GM23338 (cell line): ENCODE data around the gene TPRG1. TPM values are rescaled to one million over a fixed set of nuclear protein-coding genes. Genes with fewer than 3 reads are reported as not detected.
"Not testable (repeated sequence)": the region's sequence is repeated elsewhere in the genome, so short reads cannot be mapped to it uniquely, and the experiment has no call there.

ENCODE experiments used
- ATAC-seq: fragments of 200-7000 bp; cut with Tn5 transposase; 3 replicates; pipeline ENCODE4 v1.9.1; 2020
- DNase-seq: peaks from one replicate; pipeline ENCODE4 v3.0.0-alpha.2; 2015; ENCODE audit warnings: low spot score
- H2AFZ ChIP-seq: fragments of 200-600 bp; sonication (generic); 2 replicates; pipeline ENCODE4 v1.8.0; 2016; ENCODE audit warnings: antibody characterized with exemption, mild to moderate bottlenecking, moderate library complexity
- H3F3A ChIP-seq: fragments of 200-600 bp; sonication (generic); replicated peaks from 2 replicates; pipeline ENCODE4 v1.8.0; 2017; ENCODE audit warnings: antibody characterized with exemption, mixed run types, low read depth
- H3K27ac ChIP-seq: fragments of 200-600 bp; sonication (generic); 2 replicates; pipeline ENCODE4 v1.6.1; 2016; ENCODE audit warnings: low read depth
- H3K27me3 ChIP-seq: fragments of 200-600 bp; sonication (generic); 2 replicates; pipeline ENCODE4 v1.8.0; 2016; ENCODE audit warnings: mild to moderate bottlenecking, mixed run types, moderate library complexity; ENCODE audit not compliant: insufficient read depth
- H3K36me3 ChIP-seq: fragments of 200-600 bp; sonication (generic); 2 replicates; pipeline ENCODE4 v1.8.0; 2016; ENCODE audit warnings: mild to moderate bottlenecking; ENCODE audit not compliant: insufficient read depth
- H3K4me1 ChIP-seq: fragments of 200-600 bp; sonication (generic); 2 replicates; pipeline ENCODE4 v1.8.0; 2016; ENCODE audit warnings: mild to moderate bottlenecking, moderate library complexity; ENCODE audit not compliant: insufficient read depth
- H3K4me2 ChIP-seq: fragments of 200-600 bp; sonication (generic); 2 replicates; pipeline ENCODE4 v1.7.1; 2017; ENCODE audit warnings: mixed run types
- H3K4me3 ChIP-seq: fragments of 200-600 bp; sonication (generic); 2 replicates; pipeline ENCODE4 v1.6.1; 2016; ENCODE audit warnings: mixed run types
- H3K79me2 ChIP-seq: fragments of 200-600 bp; sonication (generic); replicated peaks from 2 replicates; pipeline ENCODE4 v1.8.0; 2017; ENCODE audit warnings: mild to moderate bottlenecking; ENCODE audit not compliant: insufficient read depth
- H3K9me2 ChIP-seq: fragments of 200-600 bp; sonication (generic); 2 replicates; pipeline ENCODE4 v1.8.0; 2017; ENCODE audit not compliant: insufficient read depth
- H4K20me1 ChIP-seq: fragments of 200-600 bp; sonication (generic); replicated peaks from 2 replicates; pipeline ENCODE4 v1.8.0; 2017; ENCODE audit warnings: mild to moderate bottlenecking; ENCODE audit not compliant: insufficient read depth
- H3K27ac Mint-ChIP-seq: 2 replicates; pipeline ENCODE4 v1.8.0; 2020; ENCODE audit warnings: inconsistent platforms, mild to moderate bottlenecking, moderate library complexity, mixed read lengths
- H3K27me3 Mint-ChIP-seq: 3 replicates; pipeline ENCODE4 v1.8.0; 2022; ENCODE audit warnings: low read depth, mild to moderate bottlenecking, moderate library complexity, mixed read lengths, inconsistent platforms; ENCODE audit not compliant: insufficient read depth, poor library complexity
- H3K36me3 Mint-ChIP-seq: 3 replicates; pipeline ENCODE4 v1.8.0; 2021; ENCODE audit warnings: low read depth, mild to moderate bottlenecking, inconsistent platforms, moderate library complexity, mixed read lengths
- H3K4me1 Mint-ChIP-seq: 3 replicates; pipeline ENCODE4 v1.8.0; 2020; ENCODE audit warnings: mild to moderate bottlenecking, inconsistent platforms, mixed read lengths
- H3K4me3 Mint-ChIP-seq: 3 replicates; pipeline ENCODE4 v1.8.0; 2021; ENCODE audit warnings: moderate library complexity, mild to moderate bottlenecking, inconsistent platforms, mixed read lengths
- H3K9me3 Mint-ChIP-seq: 3 replicates; pipeline ENCODE4 v1.8.0; 2020; ENCODE audit warnings: moderate library complexity, mild to moderate bottlenecking, inconsistent platforms, mixed read lengths
- CREB1 ChIP-seq: fragments of 250-450 bp; sonication (Bioruptor Pico); IDR thresholded peaks from 2 replicates; pipeline ENCODE4 v1.5.0; 2020; ENCODE audit warnings: low read depth, mild to moderate bottlenecking, moderate library complexity
- EZH2 ChIP-seq: fragments of 200-600 bp; sonication (generic); IDR thresholded peaks from one replicate; pipeline ENCODE4 v1.8.0; 2017; ENCODE audit warnings: antibody characterized with exemption, mild to moderate bottlenecking, low read depth; ENCODE audit not compliant: unreplicated experiment
- EZH2phosphoT487 ChIP-seq: fragments of 200-600 bp; sonication (generic); IDR thresholded peaks from one replicate; pipeline ENCODE4 v1.8.1; 2018; ENCODE audit warnings: antibody characterized with exemption; ENCODE audit not compliant: unreplicated experiment
- JUNB ChIP-seq: IDR thresholded peaks from one replicate; pipeline ENCODE4 v1.6.1; 2016; ENCODE audit warnings: antibody characterized with exemption; ENCODE audit not compliant: unreplicated experiment
- NANOG ChIP-seq: IDR thresholded peaks from 2 replicates; pipeline ENCODE4 v1.6.1; 2016; ENCODE audit warnings: antibody characterized with exemption, borderline replicate concordance
- POLR2AphosphoS5 ChIP-seq: IDR thresholded peaks from 2 replicates; pipeline ENCODE4 v1.6.1; 2016; ENCODE audit warnings: antibody characterized with exemption, low read depth
- STAT1 ChIP-seq: IDR thresholded peaks from one replicate; pipeline ENCODE4 v1.6.1; 2016; ENCODE audit warnings: antibody characterized with exemption; ENCODE audit not compliant: unreplicated experiment
- ZNF114 ChIP-seq: fragments of 250-450 bp; sonication (Bioruptor Pico); IDR thresholded peaks from 2 replicates; pipeline ENCODE4 v1.5.0; 2020; ENCODE audit warnings: mild to moderate bottlenecking, moderate library complexity
- ZNF331 ChIP-seq: fragments of 250-450 bp; sonication (Bioruptor Pico); IDR thresholded peaks from 2 replicates; pipeline ENCODE4 v1.5.0; 2020; ENCODE audit warnings: low read depth, mild to moderate bottlenecking, moderate library complexity
- polyA plus RNA-seq: library from polyadenylated mRNA; unstranded; fragments of >200 nt; fragmentation: Nextera tagmentation; extraction: Ambion mirVana; gene quantifications from 2 replicates; pipeline ENCODE4 v1.2.1, GENCODE V29; 2016
- total RNA-seq: library from RNA; depleted of rRNA; stranded (reverse); fragments of >200 nt; shearing (Covaris generic); gene quantifications from 2 replicates; pipeline ENCODE4 v1.2.3, GENCODE V29; 2014
- TF ChIP-seq, protein P1 (sequence below): IDR thresholded peaks from 2 replicates; pipeline ENCODE4 v1.6.1; 2016; ENCODE audit warnings: antibody characterized with exemption
- TF ChIP-seq, protein P2 (sequence below): IDR thresholded peaks from one replicate; pipeline ENCODE4 v1.6.1; 2018; ENCODE audit warnings: antibody characterized with exemption; ENCODE audit not compliant: unreplicated experiment
- TF ChIP-seq, protein P3 (sequence below), 2 experiments: fragments of 200-600 bp in 1 of 2; sonication (generic) in 1 of 2; conservative IDR thresholded peaks; 2 replicates each; pipeline versions ENCODE4 v1.5.1 to v1.6.1; 2016 to 2017; ENCODE audit warnings: antibody characterized with exemption in 2 of 2, low read depth in 2 of 2, mild to moderate bottlenecking in 2 of 2, moderate library complexity in 1 of 2

The TPRG1 gene
- total and polyA plus RNA-seq, 2 experiments from 2014 or later, result 0.74 to 1.7 TPM

DNA sequence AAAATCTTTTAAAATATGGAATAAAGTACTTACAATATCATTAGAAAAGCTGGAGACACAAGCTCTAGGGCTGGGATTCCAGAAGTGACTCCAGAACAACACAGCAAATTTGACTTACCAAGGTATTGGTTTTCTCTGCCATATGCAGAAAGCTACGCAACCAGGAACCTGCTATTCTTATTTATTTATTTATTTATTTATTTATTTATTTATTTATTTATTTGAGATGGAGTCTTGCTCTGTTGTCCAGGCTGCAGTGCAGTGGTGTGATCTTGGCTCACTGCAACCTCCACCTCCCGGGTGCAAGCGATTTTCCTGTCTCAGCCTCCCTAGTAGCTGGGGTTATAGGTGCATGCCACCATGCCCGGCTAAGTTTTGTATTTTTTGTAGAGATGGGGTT lies 157.9 kb downstream of the TPRG1 start:
- H3K36me3 Mint-ChIP-seq, DNase-seq, H3K27ac Mint-ChIP-seq, H3K4me3 ChIP-seq, H3K4me1 ChIP-seq, H3K4me2 ChIP-seq, H3K79me2 ChIP-seq, H2AFZ ChIP-seq, H3K36me3 ChIP-seq, ATAC-seq, H3K27me3 Mint-ChIP-seq, H3K9me2 ChIP-seq, H3K4me3 Mint-ChIP-seq, H3K9me3 Mint-ChIP-seq, H3K4me1 Mint-ChIP-seq, H3F3A ChIP-seq, H3K27me3 ChIP-seq, H4K20me1 ChIP-seq, H3K27ac ChIP-seq: not testable (repeated sequence)

DNA sequence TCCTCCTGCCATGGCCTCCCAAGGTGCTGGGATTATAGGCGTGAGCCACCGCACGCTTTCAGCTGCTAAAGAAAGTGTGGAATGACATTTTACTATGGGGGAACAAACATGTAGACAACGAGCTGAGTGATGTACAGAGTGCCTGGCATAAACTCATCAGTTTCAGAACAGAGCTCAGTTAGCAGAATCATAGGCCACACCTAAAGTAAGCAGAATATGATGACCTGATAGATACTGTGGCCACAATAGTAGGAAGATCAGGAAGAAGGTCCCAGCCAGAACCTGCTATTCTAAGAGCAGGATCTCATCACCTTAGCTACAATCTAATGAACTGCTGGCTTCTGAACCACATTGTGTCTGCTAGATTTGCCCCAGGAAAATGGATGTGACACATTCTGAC lies 158.3 kb downstream of the TPRG1 start:
- H3K27ac ChIP-seq, result no peak overlapping the region
- Mint-ChIP-seq H3K36me3 (no peaks in the 10 kb centered on the region), H3K4me1 (no peaks in the 10 kb centered on the region; the same call in 2 of the 3 replicates), H3K27me3 (peaks cover 1% of the 10 kb centered on the region), H3K4me3 (no peak overlapping the region), H3K27ac (no peak overlapping the region), H3K9me3 (no peaks in the 10 kb centered on the region)
- no peaks in the 10 kb centered on the region for H3K9me2 ChIP-seq
- no peaks in the 10 kb centered on the region; the same call in 1 of the 2 replicates for H4K20me1 ChIP-seq
- H3K4me3 ChIP-seq, result no peak overlapping the region
- no peaks in the 10 kb centered on the region for H3K79me2 ChIP-seq
- H3K4me2 ChIP-seq, result no peak overlapping the region
- H2AFZ ChIP-seq, result no peak overlapping the region
- TF ChIP-seq STAT1 (no peak), POLR2AphosphoS5 (no peak), NANOG (no peak), EZH2phosphoT487 (no peak)
- TF ChIP-seq, protein P1, sequence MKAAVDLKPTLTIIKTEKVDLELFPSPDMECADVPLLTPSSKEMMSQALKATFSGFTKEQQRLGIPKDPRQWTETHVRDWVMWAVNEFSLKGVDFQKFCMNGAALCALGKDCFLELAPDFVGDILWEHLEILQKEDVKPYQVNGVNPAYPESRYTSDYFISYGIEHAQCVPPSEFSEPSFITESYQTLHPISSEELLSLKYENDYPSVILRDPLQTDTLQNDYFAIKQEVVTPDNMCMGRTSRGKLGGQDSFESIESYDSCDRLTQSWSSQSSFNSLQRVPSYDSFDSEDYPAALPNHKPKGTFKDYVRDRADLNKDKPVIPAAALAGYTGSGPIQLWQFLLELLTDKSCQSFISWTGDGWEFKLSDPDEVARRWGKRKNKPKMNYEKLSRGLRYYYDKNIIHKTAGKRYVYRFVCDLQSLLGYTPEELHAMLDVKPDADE, result no peak
- DNase-seq (no peak), ATAC-seq (no peak)
- no peaks in the 10 kb centered on the region for H3K27me3 ChIP-seq
- H3F3A ChIP-seq, result no peaks in the 10 kb centered on the region
- H3K36me3 ChIP-seq, result no peaks in the 10 kb centered on the region
- no peaks in the 10 kb centered on the region for H3K4me1 ChIP-seq

DNA sequence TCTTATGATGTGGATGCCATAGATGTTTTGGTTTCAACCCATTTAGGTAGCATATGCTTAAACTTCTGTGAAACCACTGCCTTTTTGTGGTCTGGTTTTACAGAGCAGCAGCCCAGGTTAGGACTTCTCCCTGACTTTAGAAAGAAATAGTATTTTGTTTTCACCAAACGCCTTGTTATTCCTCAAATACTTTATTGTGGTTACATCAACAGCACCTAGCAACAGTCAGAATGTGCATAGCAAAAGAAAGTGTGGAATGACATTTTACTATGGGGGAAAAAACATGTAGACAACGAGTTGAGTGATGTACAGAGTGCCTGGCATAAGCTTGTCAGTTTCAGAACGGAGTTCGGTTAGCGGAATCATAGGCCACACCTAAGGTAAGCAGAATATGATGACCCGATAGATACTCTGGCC lies 159.2 kb downstream of the TPRG1 start:
- Histone ChIP-seq H3K79me2 (no peaks in the 10 kb centered on the region), H3K27ac (no peak overlapping the region), H3K9me2 (no peaks in the 10 kb centered on the region), H3K4me2 (no peak overlapping the region), H3K36me3 (no peaks in the 10 kb centered on the region), H3K4me3 (no peak overlapping the region), H3F3A (no peaks in the 10 kb centered on the region), H4K20me1 (no peaks in the 10 kb centered on the region; the same call in 1 of the 2 replicates), H2AFZ (no peak overlapping the region; the same call in 1 of the 2 replicates), H3K27me3 (no peaks in the 10 kb centered on the region), H3K4me1 (no peaks in the 10 kb centered on the region)
- Mint-ChIP-seq H3K27me3 (peaks cover 1% of the 10 kb centered on the region), H3K36me3 (no peaks in the 10 kb centered on the region), H3K27ac (no peak overlapping the region), H3K4me3 (no peak overlapping the region), H3K4me1 (no peaks in the 10 kb centered on the region), H3K9me3 (no peaks in the 10 kb centered on the region)
- DNase-seq (no peak), ATAC-seq (no peak)
- TF ChIP-seq, protein P2, sequence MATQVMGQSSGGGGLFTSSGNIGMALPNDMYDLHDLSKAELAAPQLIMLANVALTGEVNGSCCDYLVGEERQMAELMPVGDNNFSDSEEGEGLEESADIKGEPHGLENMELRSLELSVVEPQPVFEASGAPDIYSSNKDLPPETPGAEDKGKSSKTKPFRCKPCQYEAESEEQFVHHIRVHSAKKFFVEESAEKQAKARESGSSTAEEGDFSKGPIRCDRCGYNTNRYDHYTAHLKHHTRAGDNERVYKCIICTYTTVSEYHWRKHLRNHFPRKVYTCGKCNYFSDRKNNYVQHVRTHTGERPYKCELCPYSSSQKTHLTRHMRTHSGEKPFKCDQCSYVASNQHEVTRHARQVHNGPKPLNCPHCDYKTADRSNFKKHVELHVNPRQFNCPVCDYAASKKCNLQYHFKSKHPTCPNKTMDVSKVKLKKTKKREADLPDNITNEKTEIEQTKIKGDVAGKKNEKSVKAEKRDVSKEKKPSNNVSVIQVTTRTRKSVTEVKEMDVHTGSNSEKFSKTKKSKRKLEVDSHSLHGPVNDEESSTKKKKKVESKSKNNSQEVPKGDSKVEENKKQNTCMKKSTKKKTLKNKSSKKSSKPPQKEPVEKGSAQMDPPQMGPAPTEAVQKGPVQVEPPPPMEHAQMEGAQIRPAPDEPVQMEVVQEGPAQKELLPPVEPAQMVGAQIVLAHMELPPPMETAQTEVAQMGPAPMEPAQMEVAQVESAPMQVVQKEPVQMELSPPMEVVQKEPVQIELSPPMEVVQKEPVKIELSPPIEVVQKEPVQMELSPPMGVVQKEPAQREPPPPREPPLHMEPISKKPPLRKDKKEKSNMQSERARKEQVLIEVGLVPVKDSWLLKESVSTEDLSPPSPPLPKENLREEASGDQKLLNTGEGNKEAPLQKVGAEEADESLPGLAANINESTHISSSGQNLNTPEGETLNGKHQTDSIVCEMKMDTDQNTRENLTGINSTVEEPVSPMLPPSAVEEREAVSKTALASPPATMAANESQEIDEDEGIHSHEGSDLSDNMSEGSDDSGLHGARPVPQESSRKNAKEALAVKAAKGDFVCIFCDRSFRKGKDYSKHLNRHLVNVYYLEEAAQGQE, result no peak
- no peak for TF ChIP-seq NANOG
- TF ChIP-seq EZH2, result no peak
- no peak for TF ChIP-seq CREB1
- no peak for TF ChIP-seq EZH2phosphoT487
- TF ChIP-seq, protein P1, result no peak
- TF ChIP-seq ZNF114, result no peak
- no peak for TF ChIP-seq POLR2AphosphoS5
- TF ChIP-seq JUNB, result no peak
- TF ChIP-seq, protein P3, sequence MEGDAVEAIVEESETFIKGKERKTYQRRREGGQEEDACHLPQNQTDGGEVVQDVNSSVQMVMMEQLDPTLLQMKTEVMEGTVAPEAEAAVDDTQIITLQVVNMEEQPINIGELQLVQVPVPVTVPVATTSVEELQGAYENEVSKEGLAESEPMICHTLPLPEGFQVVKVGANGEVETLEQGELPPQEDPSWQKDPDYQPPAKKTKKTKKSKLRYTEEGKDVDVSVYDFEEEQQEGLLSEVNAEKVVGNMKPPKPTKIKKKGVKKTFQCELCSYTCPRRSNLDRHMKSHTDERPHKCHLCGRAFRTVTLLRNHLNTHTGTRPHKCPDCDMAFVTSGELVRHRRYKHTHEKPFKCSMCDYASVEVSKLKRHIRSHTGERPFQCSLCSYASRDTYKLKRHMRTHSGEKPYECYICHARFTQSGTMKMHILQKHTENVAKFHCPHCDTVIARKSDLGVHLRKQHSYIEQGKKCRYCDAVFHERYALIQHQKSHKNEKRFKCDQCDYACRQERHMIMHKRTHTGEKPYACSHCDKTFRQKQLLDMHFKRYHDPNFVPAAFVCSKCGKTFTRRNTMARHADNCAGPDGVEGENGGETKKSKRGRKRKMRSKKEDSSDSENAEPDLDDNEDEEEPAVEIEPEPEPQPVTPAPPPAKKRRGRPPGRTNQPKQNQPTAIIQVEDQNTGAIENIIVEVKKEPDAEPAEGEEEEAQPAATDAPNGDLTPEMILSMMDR (conservative IDR thresholded peaks at IDR 0.05; ENCODE audit: low read depth in 2 of 2), result no peak
- TF ChIP-seq ZNF331, result no peak
